ENCODE results near the gene AMFR. TPM values are rescaled to one million over a fixed set of nuclear protein-coding genes. Genes with fewer than 3 reads are reported as not detected.

AMFR gene
- total and polyA plus RNA-seq, 8 donors, result 16.8 to 254 (median 68.2) TPM

DNA sequence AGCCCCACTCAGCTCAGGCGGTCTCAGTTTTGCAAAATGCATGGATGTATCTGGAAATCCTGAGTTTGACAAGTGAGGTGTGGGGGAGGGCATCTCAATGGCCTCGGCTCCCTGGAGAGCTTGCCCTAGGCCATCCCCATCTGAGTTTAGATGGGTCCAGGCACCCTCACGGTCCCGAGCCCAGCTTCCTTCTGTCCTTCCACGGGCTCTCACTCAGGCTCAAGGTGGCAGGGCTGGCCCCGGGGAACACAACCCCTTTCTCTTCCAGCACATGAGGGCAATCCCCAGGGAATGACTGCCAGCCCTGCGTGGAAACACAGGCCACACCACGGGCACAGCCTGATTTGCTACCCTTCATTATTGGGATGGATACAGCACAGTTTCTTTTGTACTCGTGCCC, 58.4 kb downstream of the AMFR start:
- TF ChIP-seq, protein P1, sequence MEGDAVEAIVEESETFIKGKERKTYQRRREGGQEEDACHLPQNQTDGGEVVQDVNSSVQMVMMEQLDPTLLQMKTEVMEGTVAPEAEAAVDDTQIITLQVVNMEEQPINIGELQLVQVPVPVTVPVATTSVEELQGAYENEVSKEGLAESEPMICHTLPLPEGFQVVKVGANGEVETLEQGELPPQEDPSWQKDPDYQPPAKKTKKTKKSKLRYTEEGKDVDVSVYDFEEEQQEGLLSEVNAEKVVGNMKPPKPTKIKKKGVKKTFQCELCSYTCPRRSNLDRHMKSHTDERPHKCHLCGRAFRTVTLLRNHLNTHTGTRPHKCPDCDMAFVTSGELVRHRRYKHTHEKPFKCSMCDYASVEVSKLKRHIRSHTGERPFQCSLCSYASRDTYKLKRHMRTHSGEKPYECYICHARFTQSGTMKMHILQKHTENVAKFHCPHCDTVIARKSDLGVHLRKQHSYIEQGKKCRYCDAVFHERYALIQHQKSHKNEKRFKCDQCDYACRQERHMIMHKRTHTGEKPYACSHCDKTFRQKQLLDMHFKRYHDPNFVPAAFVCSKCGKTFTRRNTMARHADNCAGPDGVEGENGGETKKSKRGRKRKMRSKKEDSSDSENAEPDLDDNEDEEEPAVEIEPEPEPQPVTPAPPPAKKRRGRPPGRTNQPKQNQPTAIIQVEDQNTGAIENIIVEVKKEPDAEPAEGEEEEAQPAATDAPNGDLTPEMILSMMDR (IDR thresholded peaks at IDR 0.05), result no peak
- no peak for TF ChIP-seq POLR2AphosphoS5 (IDR thresholded peaks at IDR 0.05)
- no peak overlapping the region for H3K27ac ChIP-seq
- no peaks in the 10 kb centered on the region for H3K9me3 ChIP-seq
- peaks cover 0 to 30% (median 21%) of the 10 kb centered on the region in 4 donors for H3K4me1 ChIP-seq
- peaks cover 35 to 74% (median 67%) of the 10 kb centered on the region in 4 donors for H3K36me3 ChIP-seq
- DNase-seq, result no peak
- 96 to 99% (median 97%) methylated on average over 8 to 9 of the region's 9 CpGs for WGBS, 5 donors
- no peak overlapping the region for H3K4me3 ChIP-seq
- intact Hi-C loops (cut with DNase I; ENCODE audit: low total_unique reads), result no loop called here
- no peaks in the 10 kb centered on the region for H3K27me3 ChIP-seq

DNA sequence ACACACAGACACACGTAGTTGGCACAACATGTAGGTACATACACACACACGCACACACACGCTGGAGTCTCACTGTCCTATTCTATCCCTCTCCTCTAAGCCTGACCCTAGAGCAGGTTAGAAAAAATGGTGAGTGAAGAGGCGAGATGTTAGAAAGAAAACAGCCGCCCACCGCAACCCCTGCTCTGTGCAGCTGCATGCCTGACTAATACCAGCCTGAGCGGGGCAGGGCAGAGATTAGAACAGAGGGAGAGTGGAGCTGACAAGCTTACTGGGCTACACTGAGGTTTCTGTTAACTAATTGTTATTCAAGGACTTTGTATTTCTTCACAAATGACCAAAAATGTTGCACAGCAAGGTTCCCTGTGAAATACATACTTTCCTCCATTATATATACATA, 59.8 kb downstream of the AMFR start:
- Histone ChIP-seq H3K4me1 (peaks cover 0 to 16% (median 10%) of the 10 kb centered on the region in 4 donors), H3K9me3 (no peaks in the 10 kb centered on the region), H3K36me3 (peaks cover 36 to 80% (median 73%) of the 10 kb centered on the region in 4 donors), H3K27me3 (no peaks in the 10 kb centered on the region), H3K27ac (no peak overlapping the region), H3K4me3 (no peak overlapping the region)
- intact Hi-C loops (cut with DNase I; ENCODE audit: low total_unique reads), result no loop called here
- DNase-seq, result no peak
- TF ChIP-seq POLR2A (IDR thresholded peaks at IDR 0.05), result no peak
- TF ChIP-seq POLR2AphosphoS5 (IDR thresholded peaks at IDR 0.05), result no peak
- TF ChIP-seq, protein P1 (IDR thresholded peaks at IDR 0.05), result no peak
- TF ChIP-seq EP300 (IDR thresholded peaks at IDR 0.05), result no peak
- 73 to 96% (median 87%) methylated on average over 7 of the region's 7 CpGs for WGBS, 5 donors

- Histone ChIP-seq H3K27me3 (no peaks in the 10 kb centered on the region), H3K27ac (no peak overlapping the region), H3K36me3 (peaks cover 36 to 85% (median 77%) of the 10 kb centered on the region in 4 donors), H3K9me3 (no peaks in the 10 kb centered on the region), H3K4me1 (peaks cover 0 to 10% (median 4%) of the 10 kb centered on the region in 4 donors), H3K4me3 (no peak overlapping the region)
- WGBS, 5 donors, result 95 to 98% (median 97%) methylated on average over 7 to 8 of the region's 8 CpGs
- no peak for DNase-seq
- no peak for TF ChIP-seq EP300 (IDR thresholded peaks at IDR 0.05)
- TF ChIP-seq POLR2AphosphoS5 (IDR thresholded peaks at IDR 0.05), result no peak
- TF ChIP-seq POLR2A (IDR thresholded peaks at IDR 0.05), result no peak
- TF ChIP-seq, protein P1 (IDR thresholded peaks at IDR 0.05), result no peak
- intact Hi-C loops (cut with DNase I; ENCODE audit: low total_unique reads), result no loop called here
Measured at GRCh38 chr16:56364865-56365264, 60.5 kb downstream of the AMFR start.

DNA sequence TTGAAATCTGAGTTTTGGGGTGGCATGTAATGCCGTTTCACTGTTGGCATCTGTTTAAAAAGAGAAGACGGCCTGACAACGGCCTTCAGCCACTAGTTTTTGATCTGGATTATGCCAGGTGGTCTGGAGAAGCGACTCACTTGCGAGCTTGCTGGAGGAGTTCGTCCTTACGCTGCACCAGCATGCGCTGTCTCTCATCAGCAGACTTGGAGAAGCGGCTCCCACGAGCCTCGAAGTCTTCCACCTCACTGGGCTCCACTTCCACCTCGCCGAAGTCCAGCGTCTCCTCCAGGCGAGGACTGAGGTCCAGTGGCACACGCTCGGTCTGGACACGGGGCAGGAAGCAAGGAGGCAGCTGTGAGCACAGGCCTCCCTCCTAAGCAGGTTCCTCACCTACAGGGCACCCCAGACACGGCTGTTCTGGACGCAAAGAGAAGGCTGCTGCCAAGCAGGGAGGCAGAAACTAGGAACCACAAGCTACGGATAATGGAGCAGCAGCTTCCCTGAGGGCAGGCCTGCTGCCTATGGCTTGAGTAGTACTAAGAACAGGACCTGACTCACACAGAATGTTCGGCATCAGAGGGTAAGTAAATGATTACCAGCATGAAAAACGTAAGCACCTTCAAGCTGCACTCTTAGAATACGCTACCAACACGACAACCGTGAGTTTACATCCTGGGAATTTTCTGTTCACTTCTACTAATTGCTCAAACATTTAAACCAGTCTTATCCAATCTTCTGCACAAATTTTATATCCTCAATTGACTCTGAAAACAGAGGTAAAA, 61.4 kb downstream of the AMFR start:
- TF ChIP-seq POLR2AphosphoS5 (IDR thresholded peaks at IDR 0.05) (no peak), EP300 (IDR thresholded peaks at IDR 0.05) (no peak)
- TF ChIP-seq, protein P1 (IDR thresholded peaks at IDR 0.05), result no peak
- H3K9me3 ChIP-seq, result no peaks in the 10 kb centered on the region
- H3K4me3 ChIP-seq, result no peak overlapping the region
- 94 to 96% (median 95%) methylated on average over 21 to 26 of the region's 26 CpGs for WGBS, 5 donors
- H3K4me1 ChIP-seq, result peaks cover 0 to under 1% (median 0%) of the 10 kb centered on the region in 4 donors
- H3K27ac ChIP-seq, result no peak overlapping the region
- intact Hi-C loops (cut with DNase I; ENCODE audit: low total_unique reads), result no loop called here
- no peak for DNase-seq
- no peaks in the 10 kb centered on the region for H3K27me3 ChIP-seq
- peaks cover 36 to 80% (median 73%) of the 10 kb centered on the region in 4 donors for H3K36me3 ChIP-seq

All from stomach (tissue), 9 donors.